ENCODE data around the gene IDUA. TPM values are rescaled to one million over a fixed set of nuclear protein-coding genes. Genes with fewer than 3 reads are reported as not detected.

The IDUA gene
- total RNA-seq, 6 experiments from 2014 or later: 20.9 to 40.3 (median 23.3) TPM

DNA sequence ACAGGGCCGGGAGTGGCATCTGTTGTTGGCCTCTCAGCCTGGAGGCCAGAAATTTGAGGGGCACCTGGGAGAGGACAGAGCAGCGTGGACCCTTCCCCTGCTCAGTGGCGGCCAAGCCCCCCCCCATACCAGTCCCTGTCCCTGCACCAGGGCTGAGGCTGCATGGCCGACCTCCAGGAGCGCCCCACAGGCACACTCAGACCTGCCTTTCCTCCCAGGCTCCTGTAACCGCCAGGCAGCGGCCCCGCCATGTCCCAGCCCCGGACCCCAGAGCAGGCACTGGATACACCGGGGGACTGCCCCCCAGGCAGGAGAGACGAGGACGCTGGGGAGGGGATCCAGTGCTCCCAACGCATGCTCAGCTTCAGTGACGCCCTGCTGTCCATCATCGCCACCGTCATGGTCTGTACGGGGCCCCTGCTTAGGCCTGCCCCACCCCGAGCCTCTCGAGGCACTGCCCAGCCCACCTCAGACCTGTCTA lies 39.3 kb upstream of the IDUA start:
- Mint-ChIP-seq H3K27ac (no peak overlapping the region), H3K4me1 (ENCODE audit: low read depth) (no peaks in the 10 kb centered on the region), H3K36me3 (ENCODE audit: low read depth) (no peaks in the 10 kb centered on the region), H3K4me3 (no peak overlapping the region), H3K9me3 (no peaks in the 10 kb centered on the region), H3K27me3 (ENCODE audit: insufficient read depth) (peaks cover 6% of the 10 kb centered on the region)
- TF ChIP-seq, protein P1, sequence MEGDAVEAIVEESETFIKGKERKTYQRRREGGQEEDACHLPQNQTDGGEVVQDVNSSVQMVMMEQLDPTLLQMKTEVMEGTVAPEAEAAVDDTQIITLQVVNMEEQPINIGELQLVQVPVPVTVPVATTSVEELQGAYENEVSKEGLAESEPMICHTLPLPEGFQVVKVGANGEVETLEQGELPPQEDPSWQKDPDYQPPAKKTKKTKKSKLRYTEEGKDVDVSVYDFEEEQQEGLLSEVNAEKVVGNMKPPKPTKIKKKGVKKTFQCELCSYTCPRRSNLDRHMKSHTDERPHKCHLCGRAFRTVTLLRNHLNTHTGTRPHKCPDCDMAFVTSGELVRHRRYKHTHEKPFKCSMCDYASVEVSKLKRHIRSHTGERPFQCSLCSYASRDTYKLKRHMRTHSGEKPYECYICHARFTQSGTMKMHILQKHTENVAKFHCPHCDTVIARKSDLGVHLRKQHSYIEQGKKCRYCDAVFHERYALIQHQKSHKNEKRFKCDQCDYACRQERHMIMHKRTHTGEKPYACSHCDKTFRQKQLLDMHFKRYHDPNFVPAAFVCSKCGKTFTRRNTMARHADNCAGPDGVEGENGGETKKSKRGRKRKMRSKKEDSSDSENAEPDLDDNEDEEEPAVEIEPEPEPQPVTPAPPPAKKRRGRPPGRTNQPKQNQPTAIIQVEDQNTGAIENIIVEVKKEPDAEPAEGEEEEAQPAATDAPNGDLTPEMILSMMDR (IDR thresholded peaks at IDR 0.05): no peak
- DNase-seq: no peak

DNA sequence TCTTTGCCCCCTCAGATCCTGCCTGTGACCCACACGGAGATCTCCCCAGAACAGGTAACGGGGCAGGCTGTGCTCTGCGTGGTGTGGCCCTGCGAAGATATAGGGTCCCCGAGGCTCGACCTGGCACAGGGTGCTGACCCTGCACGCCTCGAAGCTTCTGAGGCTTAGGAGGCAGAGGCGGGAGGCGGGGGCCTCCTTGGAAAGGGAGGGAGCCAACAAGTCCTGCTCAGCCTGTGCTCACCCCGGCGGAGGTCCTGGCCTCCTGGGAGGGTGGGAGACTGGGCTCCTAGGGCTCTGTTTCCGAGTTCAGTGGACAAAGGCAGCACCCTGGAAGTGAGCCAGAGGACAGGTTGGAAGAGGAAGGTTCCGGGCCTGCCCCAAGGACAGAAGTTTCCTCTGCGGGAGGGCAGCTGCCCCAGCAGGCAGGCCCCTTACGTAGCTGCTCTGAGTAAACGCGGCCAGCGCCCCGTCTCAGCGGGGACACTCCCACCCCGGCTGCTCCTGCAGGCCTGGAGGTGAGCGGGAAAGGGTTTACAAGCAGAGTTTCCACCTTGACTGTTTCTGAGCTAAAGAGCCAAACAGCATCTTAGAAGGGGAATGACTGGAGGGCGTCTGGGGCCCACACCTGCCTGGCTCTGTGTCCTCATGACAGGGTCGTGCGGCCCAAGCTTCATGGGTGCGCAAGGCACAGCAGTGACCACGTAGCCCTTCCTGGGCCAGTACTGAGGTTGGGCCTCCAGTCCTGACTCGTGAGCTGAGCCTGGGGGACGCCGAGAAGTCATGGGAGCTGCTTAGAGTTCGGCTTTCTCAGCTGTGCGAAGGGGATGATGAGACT lies 38.5 kb upstream of the IDUA start:
- H3K27ac Mint-ChIP-seq: no peak overlapping the region
- no peaks in the 10 kb centered on the region for H3K4me1 Mint-ChIP-seq (ENCODE audit: low read depth)
- TF ChIP-seq, protein P1 (IDR thresholded peaks at IDR 0.05): no peak
- no peaks in the 10 kb centered on the region for H3K9me3 Mint-ChIP-seq
- peaks cover 6% of the 10 kb centered on the region for H3K27me3 Mint-ChIP-seq (ENCODE audit: insufficient read depth)
- no peak for DNase-seq
- H3K36me3 Mint-ChIP-seq (ENCODE audit: low read depth): no peaks in the 10 kb centered on the region
- no peak overlapping the region for H3K4me3 Mint-ChIP-seq

DNA sequence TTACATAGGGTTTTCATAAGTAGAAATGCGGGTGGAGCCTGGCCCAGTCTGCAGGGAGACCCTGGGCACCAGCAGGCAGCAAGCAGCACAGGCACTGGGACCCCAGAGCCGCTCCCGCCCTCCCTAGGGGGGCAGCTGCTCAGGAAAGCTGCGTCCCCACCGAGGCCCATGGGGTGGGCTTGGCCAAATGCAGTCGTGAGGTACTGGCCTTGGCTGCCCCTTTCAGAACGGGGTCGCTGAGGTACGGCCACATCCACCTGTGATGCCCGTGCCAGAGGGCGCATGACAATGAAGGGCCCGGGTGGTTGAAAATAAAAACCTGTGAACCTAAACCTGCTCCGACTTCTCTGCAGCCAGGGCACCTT lies 37.9 kb upstream of the IDUA start:
- no peak for DNase-seq
- TF ChIP-seq, protein P1 (IDR thresholded peaks at IDR 0.05): no peak
- Mint-ChIP-seq H3K36me3 (ENCODE audit: low read depth) (no peaks in the 10 kb centered on the region), H3K27ac (no peak overlapping the region), H3K4me1 (ENCODE audit: low read depth) (no peaks in the 10 kb centered on the region), H3K4me3 (no peak overlapping the region), H3K9me3 (no peaks in the 10 kb centered on the region), H3K27me3 (ENCODE audit: insufficient read depth) (peaks cover 6% of the 10 kb centered on the region)

DNA sequence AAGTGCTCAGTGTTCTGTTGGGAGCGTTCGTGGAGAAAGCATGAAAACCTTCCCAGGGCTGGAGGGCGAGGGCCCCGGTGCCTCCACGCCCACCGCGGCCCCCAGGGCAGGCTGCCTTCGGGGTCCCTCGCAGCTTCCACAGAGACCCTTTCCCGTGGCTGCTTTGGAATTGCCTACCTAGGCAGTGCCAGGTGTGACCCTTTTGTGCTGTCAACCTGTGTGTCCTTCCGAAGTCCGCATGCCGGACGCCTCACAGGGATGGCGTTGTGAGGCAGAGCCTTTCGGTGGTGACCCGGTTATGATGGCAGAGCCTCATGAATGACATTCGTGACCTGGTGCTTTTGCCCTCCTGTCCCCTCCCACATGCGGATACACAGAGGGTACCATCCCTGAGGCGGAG lies 37.2 kb upstream of the IDUA start:
- Mint-ChIP-seq H3K9me3 (no peaks in the 10 kb centered on the region), H3K27me3 (ENCODE audit: insufficient read depth) (peaks cover 3% of the 10 kb centered on the region), H3K27ac (no peak overlapping the region), H3K36me3 (ENCODE audit: low read depth) (peaks cover 2% of the 10 kb centered on the region; the same call in 1 of the 2 replicates), H3K4me3 (no peak overlapping the region), H3K4me1 (ENCODE audit: low read depth) (no peaks in the 10 kb centered on the region)
- no peak for DNase-seq
- TF ChIP-seq, protein P1 (IDR thresholded peaks at IDR 0.05): no peak

DNA sequence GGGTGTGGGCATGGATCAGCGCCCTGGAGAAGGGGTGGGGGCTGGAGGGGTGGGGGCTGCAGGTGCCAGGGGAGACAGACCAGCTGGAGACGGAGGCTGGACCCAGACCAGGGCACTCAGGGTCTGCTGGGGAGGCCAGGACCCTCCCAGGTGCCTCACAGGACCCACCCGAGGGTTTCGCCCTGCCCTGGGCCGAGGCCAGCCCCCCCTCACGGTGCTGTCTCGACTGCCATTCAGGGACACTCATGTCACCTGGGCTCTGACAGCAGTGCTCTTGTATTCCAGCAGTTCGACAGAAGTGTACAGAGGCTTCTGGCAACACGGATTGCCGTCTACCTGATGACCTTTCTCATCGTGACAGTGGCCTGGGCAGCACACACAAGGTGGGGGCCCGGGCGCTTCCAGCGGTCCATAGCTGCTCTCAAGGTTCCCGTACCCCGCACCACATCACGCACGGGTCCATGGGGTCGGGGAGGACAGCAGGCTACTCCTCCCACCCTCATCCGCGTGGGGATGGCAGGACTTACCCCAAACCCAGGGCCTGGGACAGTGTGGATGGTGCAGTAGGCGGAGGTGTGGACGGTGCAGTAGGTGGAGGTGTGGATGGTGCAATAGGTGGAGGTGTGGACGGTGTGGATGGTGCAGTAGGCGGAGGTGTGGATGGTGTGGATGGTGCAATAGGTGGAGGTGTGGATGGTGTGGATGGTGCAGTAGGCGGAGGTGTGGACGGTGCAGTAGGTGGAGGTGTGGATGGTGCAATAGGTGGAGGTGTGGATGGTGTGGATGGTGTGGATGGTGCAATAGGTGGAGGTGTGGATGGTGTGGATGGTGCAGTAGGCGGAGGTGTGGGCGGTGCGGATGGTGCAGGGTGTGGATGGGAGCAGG lies 36.5 kb upstream of the IDUA start:
- H3K4me1 Mint-ChIP-seq (ENCODE audit: low read depth): no peaks in the 10 kb centered on the region
- H3K36me3 Mint-ChIP-seq (ENCODE audit: low read depth): peaks cover 5% of the 10 kb centered on the region; the same call in 1 of the 2 replicates
- no peak overlapping the region for H3K27ac Mint-ChIP-seq
- H3K27me3 Mint-ChIP-seq (ENCODE audit: insufficient read depth): no peaks in the 10 kb centered on the region; the same call in none of the 2 replicates
- no peak overlapping the region for H3K4me3 Mint-ChIP-seq
- H3K9me3 Mint-ChIP-seq: no peaks in the 10 kb centered on the region
- no peak for DNase-seq
- TF ChIP-seq, protein P1 (IDR thresholded peaks at IDR 0.05): no peak

Measured in HFFc6 (cell line).